HPDE6-E6E7 (cell line): Measurements from ENCODE around the gene EXOC3L4.
A peak's percentile ranks its signal among the peaks of the same experiment; 100 is the strongest.

ENCODE experiments used
- DNase-seq: peaks from one replicate; pipeline ENCODE4 v3.0.0; 2011; ENCODE audit warnings: missing footprints; ENCODE audit errors: extremely low spot score

Gene EXOC3L4

GRCh38 chr14:103091041-103091882 lies 3.3 kb upstream of the EXOC3L4 start:
- no peak for DNase-seq

- no peak for DNase-seq
Observed at GRCh38 chr14:103091883-103092222, 2.7 kb upstream of the EXOC3L4 start.

DNA sequence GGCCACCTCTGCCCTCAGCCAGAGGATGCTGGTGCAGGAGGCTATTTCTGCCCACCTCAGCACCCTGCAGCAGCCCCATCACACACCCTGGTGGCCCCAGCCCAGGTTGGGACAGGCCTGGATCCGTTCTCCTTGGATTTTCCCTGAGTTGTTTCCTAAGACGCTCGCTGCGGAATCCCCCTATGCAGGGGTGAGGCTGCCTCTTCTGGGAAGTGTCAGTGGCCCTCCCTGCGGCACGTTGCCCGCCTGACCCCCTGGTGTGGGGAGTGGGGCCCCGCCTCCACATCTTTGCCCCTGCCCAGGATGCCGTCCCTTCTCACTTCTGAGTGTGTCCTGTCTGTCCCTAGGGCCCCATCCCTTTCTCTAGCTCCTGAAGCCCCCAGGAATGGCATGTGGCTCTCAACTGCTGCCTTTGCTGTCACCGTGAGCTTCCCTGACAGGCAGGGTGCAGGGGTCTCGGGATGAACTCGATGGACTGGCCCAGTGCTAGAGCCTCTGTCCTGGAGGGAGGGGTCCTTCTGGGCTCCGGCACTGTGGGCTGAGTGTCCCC lies 594 bp upstream of the EXOC3L4 start:
- no peak for DNase-seq

- no peak for DNase-seq
Observed at GRCh38 chr14:103095210-103095778, 769 bp downstream of the EXOC3L4 start.

DNA sequence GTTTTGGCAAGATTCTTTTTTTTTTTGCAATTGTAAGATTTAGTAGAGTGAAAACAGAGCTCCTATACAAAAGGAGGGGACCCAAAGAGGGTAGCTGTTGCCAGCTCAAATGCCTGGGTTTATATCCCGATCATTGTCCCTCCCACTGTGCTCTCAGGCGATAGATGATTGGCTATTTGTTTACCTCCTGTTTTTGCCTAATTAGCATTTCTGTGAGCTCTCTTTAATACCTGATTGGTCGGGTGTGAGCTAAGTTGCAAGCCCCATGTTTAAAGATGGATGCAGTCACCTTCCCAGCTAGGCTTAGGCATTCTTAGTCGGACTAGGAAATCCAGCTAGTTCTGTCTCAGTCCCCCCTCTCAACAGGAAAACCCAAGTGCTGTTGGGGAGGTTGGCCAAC lies 1.9 kb downstream of the EXOC3L4 start:
- no peak for DNase-seq

GRCh38 chr14:103097244-103097993 lies 2.9 kb downstream of the EXOC3L4 start:
- no peak for DNase-seq

- DNase-seq, result no peak
Observed at GRCh38 chr14:103097994-103098957, 3.8 kb downstream of the EXOC3L4 start.

DNA sequence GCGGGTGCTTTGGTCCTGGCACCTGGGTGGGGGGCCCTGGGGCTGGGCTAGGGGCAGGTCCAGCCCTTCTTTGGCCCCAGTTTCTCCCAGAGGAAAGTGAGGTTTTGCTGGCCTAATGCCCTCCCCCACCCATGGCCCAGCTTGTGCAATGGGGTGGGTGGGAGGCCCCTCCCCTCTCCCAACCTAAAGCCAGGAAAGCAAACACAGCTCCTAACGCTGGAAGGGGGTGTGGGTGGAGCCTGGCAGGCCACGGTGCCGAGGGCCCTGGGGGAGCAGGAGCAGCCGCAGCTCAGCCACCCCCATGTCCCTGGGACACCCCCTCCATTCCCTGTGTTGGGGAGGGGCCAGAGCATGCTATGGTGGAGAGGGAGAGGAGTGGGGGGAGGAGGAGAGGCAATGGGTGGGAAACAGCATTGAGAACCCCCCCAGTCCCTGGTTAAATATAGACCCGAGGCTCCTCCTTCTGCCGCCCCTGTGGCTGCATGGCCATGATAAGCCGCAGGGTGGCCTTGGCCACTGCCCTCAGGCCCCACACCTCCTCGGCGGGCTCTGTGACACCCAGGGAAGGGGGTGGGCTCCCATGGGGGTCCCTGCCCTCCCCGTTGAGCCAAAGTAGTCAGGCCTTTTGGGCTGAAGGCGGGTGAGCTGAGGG lies 4.7 kb downstream of the EXOC3L4 start:
- DNase-seq, result no peak

- no peak for DNase-seq
Observed at GRCh38 chr14:103099733-103100280, 5.3 kb downstream of the EXOC3L4 start.

DNA sequence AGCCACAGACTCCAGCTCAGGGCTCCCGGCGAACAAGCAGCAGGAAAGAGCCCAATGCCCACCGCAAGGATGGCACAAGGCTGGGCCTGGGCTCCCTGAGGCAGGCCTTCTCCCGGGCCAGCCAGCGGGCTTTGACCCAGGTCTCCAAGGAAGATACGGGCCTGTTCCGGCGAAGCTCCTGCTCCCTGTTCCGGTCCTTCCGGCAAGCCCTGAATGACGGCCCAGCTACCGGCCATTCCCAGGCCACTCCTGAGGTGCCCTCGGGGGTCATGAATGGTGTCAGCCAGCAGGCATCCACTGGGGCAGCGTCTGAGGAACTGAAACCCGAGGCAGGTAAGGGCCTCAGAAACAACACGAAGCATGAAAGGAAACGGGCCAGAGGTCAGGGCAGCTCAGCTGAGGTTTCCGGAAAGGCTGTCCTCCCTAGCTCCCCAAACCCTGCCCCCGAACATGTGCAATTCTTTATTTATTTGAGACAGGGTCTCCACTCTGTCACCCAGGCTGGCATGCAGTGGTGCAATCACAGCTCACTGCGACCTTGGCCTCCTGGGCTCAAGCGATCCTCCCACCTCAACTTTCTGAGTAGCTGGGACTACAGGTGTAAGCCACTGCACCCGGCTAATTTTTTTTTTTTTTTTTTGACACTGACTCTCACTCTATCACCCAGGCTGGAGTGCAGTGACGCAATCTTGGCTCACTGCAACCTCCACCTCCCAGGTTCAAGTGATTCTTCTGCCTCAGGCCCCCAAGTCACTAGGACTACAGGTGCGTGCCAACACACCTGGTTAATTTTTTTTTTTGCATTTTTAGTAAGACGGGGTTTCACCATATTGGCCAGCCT lies 6.0 kb downstream of the EXOC3L4 start:
- no peak for DNase-seq

DNA sequence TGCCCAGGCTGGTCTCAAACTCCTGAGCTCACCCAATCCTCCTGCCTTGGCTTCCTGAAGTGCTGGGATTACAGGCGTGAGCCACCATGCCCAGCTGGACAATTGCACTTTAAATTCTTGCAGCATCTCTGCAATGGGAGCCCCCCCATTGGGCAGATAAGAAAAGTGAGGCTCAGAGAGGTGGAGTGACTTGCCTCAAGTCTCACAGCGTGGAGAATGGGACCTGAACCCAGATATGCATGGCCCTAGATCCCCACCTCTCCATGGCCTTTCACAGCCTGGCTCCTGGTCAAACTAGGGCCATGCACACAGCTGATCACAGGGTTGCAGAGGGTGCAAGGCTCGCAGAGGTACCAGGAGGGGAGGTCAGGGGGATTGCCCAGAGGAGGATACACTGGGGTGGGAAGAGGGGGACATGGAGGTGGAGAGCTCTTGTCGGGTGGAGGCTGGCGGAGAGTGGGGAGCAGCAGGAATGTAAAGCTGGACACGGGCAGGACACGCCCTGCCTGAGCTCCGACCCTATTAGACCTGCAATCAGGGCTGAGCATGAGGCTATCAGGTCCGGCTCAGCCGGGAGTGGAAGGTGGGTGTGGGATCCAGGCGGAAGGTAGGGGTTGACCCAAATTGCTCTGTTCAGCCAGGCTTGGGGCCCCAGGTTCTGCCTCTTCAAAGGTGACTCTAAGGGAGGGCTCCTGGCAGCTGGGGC lies 6.9 kb downstream of the EXOC3L4 start:
- DNase-seq, result no peak

GRCh38 chr14:103101963-103102688 lies 7.6 kb downstream of the EXOC3L4 start:
- DNase-seq, result no peak

DNA sequence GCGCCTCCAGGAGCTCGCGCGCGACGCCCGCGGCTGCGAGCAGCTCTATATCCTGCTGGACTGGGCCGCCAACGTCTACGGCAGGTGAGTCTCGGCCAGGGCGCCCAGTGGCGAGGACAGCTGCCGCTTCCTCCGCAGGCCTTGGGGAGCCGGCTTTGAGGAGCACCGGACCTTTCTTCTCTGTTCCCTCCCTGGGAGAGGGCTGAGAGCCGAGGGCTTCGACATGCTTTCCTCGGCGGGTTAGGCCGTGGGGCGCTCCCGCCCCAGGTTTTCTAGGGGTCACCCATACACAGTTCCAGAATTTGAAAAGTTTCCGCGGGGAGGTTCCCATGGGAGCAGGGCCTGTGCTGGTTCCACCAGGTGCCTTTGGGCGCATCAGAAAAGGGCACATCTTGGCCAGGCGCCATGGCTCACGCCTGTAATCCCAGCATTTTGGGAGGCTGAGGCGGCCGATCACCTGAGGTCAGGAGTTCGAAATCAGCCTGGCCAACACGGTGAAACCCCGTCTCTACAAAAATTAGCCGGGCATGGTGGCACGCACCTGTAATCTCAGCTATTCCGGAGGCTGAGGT lies 8.2 kb downstream of the EXOC3L4 start:
- no peak for DNase-seq

DNA sequence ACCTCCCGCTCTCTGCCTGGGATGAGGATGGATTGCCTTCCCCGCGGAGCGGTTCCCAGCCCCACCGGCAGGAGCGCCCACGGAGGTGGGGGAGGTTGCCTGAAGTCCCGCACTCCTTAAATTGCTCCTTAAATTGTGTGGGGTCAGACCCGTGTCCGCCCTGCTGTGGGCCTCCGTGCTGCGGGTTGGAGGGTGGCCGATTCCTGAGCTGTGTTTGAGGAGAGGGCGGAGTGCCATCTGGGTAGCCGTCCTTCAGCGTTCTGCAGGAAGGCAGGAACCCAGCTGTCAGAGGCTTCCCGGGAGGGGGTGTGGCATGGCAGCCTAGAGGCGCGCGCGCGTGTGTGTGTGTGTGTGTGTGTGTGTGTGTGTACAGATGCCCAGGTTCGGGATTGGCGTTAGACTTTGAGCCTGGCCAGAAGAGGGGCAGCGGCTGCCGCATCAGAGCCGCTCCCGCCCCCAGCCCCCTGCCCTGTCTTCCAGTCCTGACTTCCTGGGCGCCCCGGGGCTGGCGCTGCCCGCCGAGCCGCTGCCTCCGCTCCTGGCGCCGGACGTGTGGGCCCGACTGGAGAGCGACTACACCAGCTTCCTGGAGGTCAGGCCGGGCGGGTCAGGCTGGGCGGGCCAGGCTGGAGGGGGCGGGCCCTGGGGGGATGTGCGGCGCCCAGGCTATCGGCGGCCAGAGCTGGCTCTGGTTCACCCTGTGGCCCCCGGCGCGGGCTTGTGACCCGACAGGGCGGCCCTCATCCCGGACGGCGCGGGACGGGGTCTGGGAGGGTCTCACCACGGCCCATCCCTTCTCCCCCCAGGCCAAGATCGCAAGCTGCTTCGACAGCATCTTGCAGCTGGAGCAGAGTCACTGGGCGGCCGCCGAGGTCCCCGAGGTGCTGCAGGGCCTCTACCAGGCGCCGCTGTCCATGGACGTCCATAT lies 9.2 kb downstream of the EXOC3L4 start:
- DNase-seq, result peak; percentile 58

GRCh38 chr14:103104389-103104653 lies 9.8 kb downstream of the EXOC3L4 start:
- no peak for DNase-seq

DNA sequence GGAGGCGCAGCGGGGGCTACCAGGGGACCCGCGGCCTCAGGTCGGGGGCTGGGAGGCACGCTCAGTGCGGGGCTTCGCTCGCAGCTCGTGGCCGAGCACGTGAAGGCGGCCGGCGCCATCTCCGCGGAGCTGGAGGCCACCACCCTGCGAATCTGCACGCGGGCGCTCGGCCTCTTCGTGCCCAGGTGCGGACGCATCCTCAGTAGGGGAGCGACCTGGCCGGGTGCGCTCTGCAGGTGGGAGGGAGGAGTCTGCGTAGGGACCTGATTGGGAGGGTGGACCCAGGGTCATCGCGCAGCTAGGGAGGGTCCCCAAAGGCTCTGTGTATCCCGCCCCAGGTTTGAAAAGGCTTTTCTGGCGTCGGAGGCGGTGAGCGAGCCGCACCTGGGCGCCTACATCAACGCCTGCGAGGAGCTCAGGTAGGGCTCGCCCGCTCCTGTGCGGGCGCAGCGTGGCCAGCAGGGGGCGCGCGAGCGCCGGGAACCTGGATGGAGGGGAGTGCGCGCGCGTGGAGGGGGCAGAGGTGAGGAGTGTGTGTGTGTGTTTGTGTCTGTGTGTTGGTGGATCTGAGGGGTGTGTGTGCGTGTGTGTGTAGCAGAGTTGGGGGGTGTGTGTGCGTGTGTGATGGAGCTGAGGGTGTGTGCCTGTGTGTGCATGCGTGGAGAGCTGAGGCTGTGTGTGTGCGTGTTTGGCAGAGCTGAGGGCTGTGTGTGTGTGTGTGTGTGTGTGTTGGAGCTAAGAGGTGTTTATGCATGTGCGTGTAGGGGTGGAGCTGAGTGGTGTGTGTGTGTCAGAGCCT lies 10.3 kb downstream of the EXOC3L4 start:
- peak; percentile 79 for DNase-seq
